Endodermal cell (in vitro differentiated cells): ENCODE measurements around the gene PWWP2B. TPM values are rescaled to one million over a fixed set of nuclear protein-coding genes. Genes with fewer than 3 reads are reported as not detected.

ENCODE experiments used
- DNase-seq: peaks from one replicate; pipeline ENCODE4 v3.0.0-alpha.2; 2017
- H3K27ac ChIP-seq: 2 replicates; pipeline ENCODE4 v1.5.1; 2013; ENCODE audit warnings: mild to moderate bottlenecking, low read depth, low read length, moderate library complexity
- H3K27me3 ChIP-seq: 2 replicates; pipeline ENCODE4 v1.6.1; 2013; ENCODE audit warnings: mild to moderate bottlenecking, low read length, moderate library complexity; ENCODE audit not compliant: insufficient read depth, control insufficient read depth, poor library complexity, severe bottlenecking
- H3K36me3 ChIP-seq: 2 replicates; pipeline ENCODE4 v1.7.0; 2013; ENCODE audit warnings: mild to moderate bottlenecking, low read length, moderate library complexity; ENCODE audit not compliant: control insufficient read depth, insufficient read depth
- H3K4me1 ChIP-seq: one replicate; pipeline ENCODE4 v1.7.0; 2013; ENCODE audit warnings: low read length; ENCODE audit not compliant: control insufficient read depth, insufficient read depth
- H3K4me3 ChIP-seq: 2 replicates; pipeline ENCODE4 v1.5.1; 2013; ENCODE audit warnings: mild to moderate bottlenecking, low read length, moderate library complexity
- H3K9ac ChIP-seq: 2 replicates; pipeline ENCODE4 v1.6.1; 2013; ENCODE audit warnings: mild to moderate bottlenecking, low read length, moderate library complexity; ENCODE audit not compliant: poor library complexity, severe bottlenecking; ENCODE audit errors: extremely low read depth
- H3K9me3 ChIP-seq: 2 replicates; pipeline ENCODE4 v1.6.1; 2013; ENCODE audit warnings: mild to moderate bottlenecking, low read length, moderate library complexity; ENCODE audit not compliant: control insufficient read depth
- H3K27ac Mint-ChIP-seq: 2 replicates; pipeline ENCODE4 v1.8.0; 2020; ENCODE audit warnings: mixed read lengths
- H3K27me3 Mint-ChIP-seq: 2 replicates; pipeline ENCODE4 v1.8.0; 2021; ENCODE audit warnings: mild to moderate bottlenecking, mixed read lengths; ENCODE audit not compliant: insufficient read depth
- H3K36me3 Mint-ChIP-seq: 2 replicates; pipeline ENCODE4 v1.8.0; 2020; ENCODE audit warnings: low read depth, mixed read lengths
- H3K4me1 Mint-ChIP-seq: 2 replicates; pipeline ENCODE4 v1.8.0; 2020; ENCODE audit warnings: mixed read lengths
- H3K4me3 Mint-ChIP-seq: 2 replicates; pipeline ENCODE4 v1.8.0; 2020; ENCODE audit warnings: mild to moderate bottlenecking, moderate library complexity, mixed read lengths
- H3K9me3 Mint-ChIP-seq: 2 replicates; pipeline ENCODE4 v1.8.0; 2020; ENCODE audit warnings: mild to moderate bottlenecking, mixed read lengths
- WGBS, 2 experiments: methylation state at CpG; one replicate each; pipeline versions ENCODE4 v1.1.5 to v1.1.7; 2013; ENCODE audit warnings: missing lambda C conversion rate in 2 of 2, mixed read lengths in 1 of 2; ENCODE audit not compliant: insufficient coverage in 1 of 2, insufficient read length in 1 of 2; 5-methylcytosine and 5-hydroxymethylcytosine counted together
- total RNA-seq, 2 donors: library from RNA; stranded (reverse); fragmentation: NEBNext Ultra II Directional in 1 of 2; extraction: Animal tissue kit (Norgen Biotek cat#: 25700) in 1 of 2; gene quantifications; 2 replicates in 1 of 2; 3 replicates in 1 of 2; pipeline ENCODE4 v1.2.1, GENCODE V29; 2021
- TF ChIP-seq, protein P1 (sequence below): fragments of 200-600 bp; sonication (generic); conservative IDR thresholded peaks from 2 replicates; pipeline ENCODE4 v1.5.0; 2021; ENCODE audit warnings: antibody characterized with exemption, mild to moderate bottlenecking

The PWWP2B gene
- total RNA-seq, 2 donors from 2014 or later = 11.4 to 13.9 TPM

DNA sequence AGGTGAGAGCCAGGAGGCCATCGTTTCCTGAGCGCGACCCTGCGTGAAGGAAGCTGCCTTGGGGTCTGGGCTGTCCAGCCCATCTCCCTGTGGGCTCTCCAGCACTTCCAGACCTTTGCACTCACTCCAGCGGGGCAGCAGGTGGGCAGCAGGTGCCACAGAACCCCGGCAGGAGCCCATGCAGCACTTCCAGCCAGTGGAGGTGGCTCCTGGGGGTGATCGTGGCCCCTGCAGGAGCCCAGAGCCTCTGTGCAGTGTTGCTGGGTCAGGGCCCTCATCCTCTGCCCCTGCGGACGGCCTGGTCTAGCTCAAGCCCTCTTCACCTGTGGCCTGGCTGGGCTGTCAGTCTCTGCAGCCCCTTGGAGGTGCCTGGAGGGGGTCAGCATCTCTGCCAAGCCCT, 59.9 kb downstream of the PWWP2B start:
- Mint-ChIP-seq H3K4me1 (no peaks in the 10 kb centered on the region), H3K27ac (no peak overlapping the region), H3K36me3 (no peaks in the 10 kb centered on the region), H3K9me3 (no peaks in the 10 kb centered on the region), H3K27me3 (peaks cover 7% of the 10 kb centered on the region), H3K4me3 (no peak overlapping the region)
- no peak overlapping the region for H3K27ac ChIP-seq
- no peak overlapping the region for H3K9ac ChIP-seq
- H3K4me3 ChIP-seq = no peak overlapping the region
- H3K9me3 ChIP-seq = no peaks in the 10 kb centered on the region
- no peaks in the 10 kb centered on the region for H3K36me3 ChIP-seq
- TF ChIP-seq, protein P1, sequence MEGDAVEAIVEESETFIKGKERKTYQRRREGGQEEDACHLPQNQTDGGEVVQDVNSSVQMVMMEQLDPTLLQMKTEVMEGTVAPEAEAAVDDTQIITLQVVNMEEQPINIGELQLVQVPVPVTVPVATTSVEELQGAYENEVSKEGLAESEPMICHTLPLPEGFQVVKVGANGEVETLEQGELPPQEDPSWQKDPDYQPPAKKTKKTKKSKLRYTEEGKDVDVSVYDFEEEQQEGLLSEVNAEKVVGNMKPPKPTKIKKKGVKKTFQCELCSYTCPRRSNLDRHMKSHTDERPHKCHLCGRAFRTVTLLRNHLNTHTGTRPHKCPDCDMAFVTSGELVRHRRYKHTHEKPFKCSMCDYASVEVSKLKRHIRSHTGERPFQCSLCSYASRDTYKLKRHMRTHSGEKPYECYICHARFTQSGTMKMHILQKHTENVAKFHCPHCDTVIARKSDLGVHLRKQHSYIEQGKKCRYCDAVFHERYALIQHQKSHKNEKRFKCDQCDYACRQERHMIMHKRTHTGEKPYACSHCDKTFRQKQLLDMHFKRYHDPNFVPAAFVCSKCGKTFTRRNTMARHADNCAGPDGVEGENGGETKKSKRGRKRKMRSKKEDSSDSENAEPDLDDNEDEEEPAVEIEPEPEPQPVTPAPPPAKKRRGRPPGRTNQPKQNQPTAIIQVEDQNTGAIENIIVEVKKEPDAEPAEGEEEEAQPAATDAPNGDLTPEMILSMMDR = no peak
- WGBS, 2 experiments = 90 to 91% methylated on average over 7 to 9 of the region's 9 CpGs
- peaks cover 3% of the 10 kb centered on the region for H3K27me3 ChIP-seq
- no peak for DNase-seq
- no peaks in the 10 kb centered on the region for H3K4me1 ChIP-seq

DNA sequence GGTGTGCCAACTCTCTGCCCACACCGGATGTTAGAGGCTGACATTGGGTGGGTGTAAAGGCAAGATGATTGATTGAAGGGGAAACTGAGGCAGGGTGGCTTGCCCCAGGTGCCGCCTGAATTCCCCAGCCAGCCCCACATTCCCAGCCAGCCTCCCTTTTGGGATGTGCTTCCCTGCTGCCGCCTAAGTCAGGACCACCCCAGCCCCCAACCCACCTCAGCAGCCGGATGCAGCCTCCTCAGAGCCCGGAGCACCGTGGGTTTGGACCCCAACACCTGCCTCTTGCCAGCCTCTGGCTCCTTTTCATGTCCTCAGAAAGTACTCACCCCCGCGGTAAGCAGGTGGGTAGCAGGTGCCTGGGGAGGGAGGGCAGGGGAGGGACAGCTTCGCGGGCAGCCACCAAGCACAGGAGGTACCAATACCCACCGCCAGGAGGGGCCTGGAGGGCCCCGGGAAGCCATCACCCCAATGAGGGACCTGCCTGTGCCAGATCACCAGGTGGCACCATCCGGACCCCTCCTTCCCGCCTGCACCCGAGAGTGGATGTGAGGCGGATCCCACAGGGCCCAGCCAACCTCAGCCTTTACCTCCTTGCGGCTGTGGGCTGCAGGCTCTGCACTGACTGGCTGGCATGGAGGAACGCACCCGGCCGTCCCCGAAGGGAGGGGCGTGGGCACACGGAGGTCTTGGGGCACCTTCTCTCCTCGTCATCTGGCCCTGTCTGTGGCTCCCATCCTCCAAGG, 60.5 kb downstream of the PWWP2B start:
- 87 to 89% methylated on average over 13 to 24 of the region's 24 CpGs for WGBS, 2 experiments
- Histone ChIP-seq H3K9ac (no peak overlapping the region), H3K9me3 (no peaks in the 10 kb centered on the region), H3K4me3 (no peak overlapping the region), H3K36me3 (no peaks in the 10 kb centered on the region), H3K4me1 (no peaks in the 10 kb centered on the region), H3K27me3 (peaks cover 3% of the 10 kb centered on the region), H3K27ac (no peak overlapping the region)
- no peaks in the 10 kb centered on the region for H3K36me3 Mint-ChIP-seq
- TF ChIP-seq, protein P1 = peak; percentile 45
- peaks cover 7% of the 10 kb centered on the region for H3K27me3 Mint-ChIP-seq
- no peak overlapping the region for H3K4me3 Mint-ChIP-seq
- no peaks in the 10 kb centered on the region for H3K4me1 Mint-ChIP-seq
- H3K27ac Mint-ChIP-seq = no peak overlapping the region
- DNase-seq = peak; percentile 59
- H3K9me3 Mint-ChIP-seq = no peaks in the 10 kb centered on the region

DNA sequence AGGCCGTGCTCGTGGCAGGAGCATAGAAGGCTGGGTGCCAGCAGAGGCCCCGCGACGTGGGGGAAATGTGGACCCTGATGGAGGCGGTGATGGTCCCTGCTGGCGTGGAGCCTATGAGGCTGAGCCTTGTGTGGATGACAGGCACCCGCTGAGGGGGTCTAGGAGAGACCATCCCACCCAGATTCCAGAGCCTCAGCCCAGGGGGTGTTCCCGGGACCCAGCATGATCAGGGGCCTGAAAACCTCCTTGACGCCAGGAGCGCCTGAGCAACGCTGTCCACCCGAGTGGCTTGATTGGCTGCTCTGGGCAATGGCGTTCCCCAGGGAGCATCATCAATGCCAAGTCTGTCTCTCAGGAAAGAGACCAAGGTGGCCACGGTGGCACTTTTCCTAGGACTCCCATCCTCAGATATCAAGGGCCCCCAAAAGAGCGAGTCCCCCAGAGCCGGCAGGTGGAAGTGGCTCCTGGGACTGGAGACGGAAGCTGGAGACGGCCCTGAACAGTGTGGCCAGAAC, 61.1 kb downstream of the PWWP2B start:
- Mint-ChIP-seq H3K36me3 (no peaks in the 10 kb centered on the region), H3K9me3 (no peaks in the 10 kb centered on the region), H3K27me3 (peaks cover 7% of the 10 kb centered on the region), H3K4me1 (no peaks in the 10 kb centered on the region), H3K4me3 (no peak overlapping the region), H3K27ac (no peak overlapping the region)
- H3K27ac ChIP-seq = no peak overlapping the region
- TF ChIP-seq, protein P1 = no peak
- H3K4me3 ChIP-seq = no peak overlapping the region
- no peaks in the 10 kb centered on the region for H3K9me3 ChIP-seq
- no peak overlapping the region for H3K9ac ChIP-seq
- no peak for DNase-seq
- WGBS, 2 experiments = 67 to 80% methylated on average over 9 to 19 of the region's 19 CpGs
- no peaks in the 10 kb centered on the region for H3K4me1 ChIP-seq
- no peaks in the 10 kb centered on the region for H3K36me3 ChIP-seq
- H3K27me3 ChIP-seq = peaks cover 3% of the 10 kb centered on the region
